ENCODE data around the gene OR51V1.

DNA sequence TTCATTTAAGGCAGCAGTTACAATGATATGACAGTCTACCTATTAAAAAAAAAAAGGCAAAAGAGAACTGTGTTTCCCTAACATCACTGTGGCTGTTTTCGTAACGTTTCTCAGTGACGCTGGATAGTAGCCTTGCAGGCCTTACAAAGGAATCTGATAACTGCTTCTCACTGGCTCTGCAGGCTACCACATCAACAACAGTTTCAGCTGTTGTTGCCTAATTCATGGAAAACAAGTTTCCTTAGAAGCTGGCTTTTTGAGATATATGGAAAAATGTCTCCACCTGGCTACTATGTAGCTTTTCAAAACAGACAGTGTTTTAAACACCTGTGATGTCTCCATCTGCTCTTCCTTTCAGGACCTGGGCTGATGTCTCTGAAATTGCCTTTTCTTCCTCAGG lies 3.8 kb downstream of the OR51V1 start:
- TF ChIP-seq CTCF (IDR thresholded peaks at IDR 0.05): no peak
- no peak for TF ChIP-seq EZH2 (IDR thresholded peaks at IDR 0.05; ENCODE audit: borderline replicate concordance, insufficient read depth, low read depth, low read length, poor library complexity, severe bottlenecking)

All from B cell (primary cell).